Activated CD4-positive, alpha-beta T cell treated with anti-CD3 and anti-CD28 coated beads, Interleukin-10, Interleukin-2, amounts not matched to agents 100 ng/mL and 50 ng/mL, durations not matched to agents 16 hours and 8 hours (primary cell): ENCODE results near the gene JAG1.

Source experiments
- DNase-seq: peaks from one replicate; pipeline ENCODE4 v3.0.0-alpha.2; 2020

The JAG1 gene

DNA sequence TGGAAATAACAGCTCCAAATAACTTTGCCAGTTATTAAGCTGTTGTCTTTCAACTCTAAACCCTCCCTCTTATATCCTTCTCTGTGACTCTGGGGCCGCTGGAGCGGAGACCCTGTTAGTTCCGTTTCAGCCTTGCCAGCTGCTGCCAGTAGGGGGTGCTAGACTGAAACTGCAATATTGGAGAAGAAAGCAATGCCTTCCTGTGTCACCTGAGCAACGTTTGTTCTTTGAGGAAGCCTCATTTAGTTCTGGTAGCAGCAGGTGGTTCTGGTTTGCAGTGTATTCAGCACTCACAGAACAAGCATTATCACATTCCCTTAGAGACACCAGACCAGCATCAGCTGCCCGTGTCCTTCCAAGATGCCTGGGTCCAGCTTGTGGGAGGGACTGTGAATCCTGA, 22.9 kb upstream of the JAG1 start:
- DNase-seq, result peak; percentile 26

DNA sequence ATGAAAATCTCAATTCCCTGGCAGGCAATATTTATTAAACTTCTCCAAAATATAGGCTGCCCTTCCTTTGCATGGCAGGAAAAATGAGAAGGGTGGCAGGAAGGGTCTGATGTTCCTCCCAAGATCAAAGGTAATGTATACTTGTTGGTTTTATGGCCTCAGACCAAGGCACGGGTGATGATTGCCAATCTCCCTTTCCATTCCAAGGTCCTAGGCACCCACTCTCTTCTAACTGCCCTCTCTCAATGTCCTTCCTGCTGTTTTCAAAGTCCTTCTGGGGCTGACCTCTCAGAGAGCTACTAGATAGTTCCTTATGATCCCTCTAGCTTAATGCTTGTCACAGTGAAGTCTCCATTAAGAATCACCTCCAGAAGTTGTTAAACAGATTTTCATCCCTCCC, 15.6 kb upstream of the JAG1 start:
- DNase-seq, result no peak

DNA sequence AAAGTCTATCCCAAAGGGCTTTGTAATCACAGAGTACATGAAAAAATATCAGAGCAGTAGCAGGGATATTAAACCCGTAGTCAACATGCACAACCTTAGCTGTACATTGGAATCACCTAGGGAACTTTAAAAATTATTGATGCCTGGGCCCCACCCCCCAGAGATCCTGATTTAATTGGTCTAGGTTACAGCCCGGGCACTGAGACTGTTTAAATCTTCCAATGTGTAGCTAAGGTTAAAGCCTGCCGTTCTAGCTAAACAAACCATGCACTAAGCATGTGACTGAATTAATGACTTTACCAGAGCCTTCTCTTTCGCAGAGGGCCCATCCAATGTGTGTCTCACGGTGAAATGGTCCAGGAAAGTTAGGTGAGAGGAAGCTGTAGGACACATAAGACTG, 14.1 kb upstream of the JAG1 start:
- DNase-seq, result no peak

GRCh38 chr20:10686356-10687133, 12.7 kb upstream of the JAG1 start:
- DNase-seq, result no peak

DNA sequence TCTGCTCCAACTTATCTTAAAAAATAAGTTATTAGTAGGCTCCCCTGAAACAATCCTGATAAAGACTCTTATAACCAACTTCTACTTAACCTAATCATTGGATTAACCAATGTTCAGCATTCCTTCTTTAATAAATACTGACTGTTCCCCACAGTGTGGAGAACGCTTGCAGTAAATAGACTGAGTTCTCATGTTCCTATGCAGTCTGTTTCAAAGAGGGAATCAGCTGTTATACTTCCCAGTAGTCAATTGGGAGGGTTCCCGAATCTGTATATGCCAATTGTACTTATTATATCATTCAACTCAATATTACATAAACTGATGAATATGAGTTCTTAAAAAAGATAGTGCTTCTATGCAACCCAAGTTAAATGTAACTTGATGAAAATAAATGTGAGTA, 9.7 kb upstream of the JAG1 start:
- no peak for DNase-seq

- no peak for DNase-seq
These were observed 9.1 kb upstream of the JAG1 start for GRCh38 chr20:10682939-10683338.

DNA sequence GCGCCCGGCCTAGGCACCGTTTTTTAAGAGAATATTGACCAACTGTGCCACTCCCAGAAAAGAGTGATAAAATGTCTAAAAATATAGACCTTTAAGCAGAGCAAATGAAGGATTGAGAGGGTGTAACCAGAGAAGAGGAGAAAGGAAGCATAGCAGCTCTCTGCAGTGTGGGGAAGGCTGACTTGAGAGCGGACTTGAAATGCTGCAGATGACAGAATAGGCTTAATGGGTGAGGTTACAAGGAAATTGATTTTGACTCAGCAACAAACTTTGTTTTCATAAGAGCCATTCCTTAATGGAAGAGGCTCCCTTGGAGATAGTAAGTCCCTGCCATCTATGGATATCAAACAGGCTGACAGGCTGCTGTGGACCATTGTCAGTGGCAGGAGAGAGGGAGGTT, 7.7 kb upstream of the JAG1 start:
- no peak for DNase-seq

DNA sequence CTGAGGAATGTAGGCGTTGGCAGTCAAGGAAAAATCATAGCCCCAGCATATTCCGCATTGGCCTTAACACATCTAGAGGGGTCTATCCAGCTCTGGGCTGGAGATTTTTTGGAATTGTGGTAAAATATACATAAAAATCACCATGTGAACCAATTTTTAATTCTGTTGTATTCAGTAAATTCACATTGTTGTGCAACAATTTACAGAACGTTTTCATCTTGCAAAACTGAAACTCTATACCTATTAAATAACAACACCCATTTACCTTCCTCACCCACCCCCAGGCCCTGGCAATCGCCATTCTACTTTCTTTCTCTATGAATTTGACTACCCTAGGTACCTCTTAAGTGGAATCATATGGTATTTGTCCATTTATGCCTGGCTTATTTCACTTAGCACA, 6.8 kb upstream of the JAG1 start:
- DNase-seq, result no peak

- DNase-seq, result no peak
These were observed 5.5 kb upstream of the JAG1 start for GRCh38 chr20:10679269-10679668.

DNA sequence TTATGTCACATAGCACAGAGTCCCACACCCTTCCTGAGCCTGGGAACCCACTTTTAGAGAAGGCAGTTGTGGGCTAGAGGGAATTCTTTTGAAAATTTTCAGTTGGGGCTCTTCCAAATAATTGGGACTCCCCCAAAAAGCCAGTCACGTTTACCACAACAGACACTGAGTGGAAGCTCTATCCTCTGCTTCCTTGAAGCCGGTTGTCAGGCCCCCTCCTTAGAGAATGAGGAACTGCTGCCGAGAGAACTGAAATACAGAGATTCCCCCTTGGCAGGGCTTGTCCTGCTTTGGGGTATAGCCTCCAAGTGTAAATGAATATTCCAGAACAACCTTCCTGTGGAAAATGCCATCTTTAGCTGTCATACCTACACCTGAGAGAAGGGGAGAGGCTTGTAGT, 2.7 kb upstream of the JAG1 start:
- DNase-seq, result no peak

- no peak for DNase-seq
These were observed 1.6 kb upstream of the JAG1 start for GRCh38 chr20:10675450-10675848.

- peak; percentile 58 for DNase-seq
These were observed 1.1 kb upstream of the JAG1 start for GRCh38 chr20:10674684-10675449.

- no peak for DNase-seq
These were observed 490 bp downstream of the JAG1 start for GRCh38 chr20:10673176-10673841.

DNA sequence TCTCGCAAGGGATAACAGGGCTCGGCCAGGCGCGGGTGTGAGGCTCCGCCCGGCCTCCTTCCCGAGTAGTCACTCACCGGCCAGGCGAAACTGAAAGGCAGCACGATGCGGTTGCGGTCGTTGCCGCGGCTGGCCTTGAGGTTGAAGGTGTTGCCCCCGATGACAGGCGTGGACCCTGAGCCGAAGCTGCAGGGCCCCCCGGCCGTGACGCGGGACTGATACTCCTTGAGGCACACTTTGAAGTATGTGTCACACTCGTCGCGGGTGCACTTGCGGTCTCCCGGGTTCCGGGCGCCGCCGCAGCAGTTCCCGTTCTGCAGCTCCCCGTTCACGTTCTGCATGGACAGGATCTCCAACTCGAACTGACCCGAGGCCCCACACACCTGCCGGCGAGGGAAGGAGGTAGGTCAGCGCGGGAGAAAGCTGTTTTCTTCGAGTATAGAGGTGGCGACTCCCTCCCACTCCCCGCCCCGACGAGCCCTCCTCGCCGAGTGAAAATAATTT, 1.1 kb downstream of the JAG1 start:
- DNase-seq, result peak; percentile 56

DNA sequence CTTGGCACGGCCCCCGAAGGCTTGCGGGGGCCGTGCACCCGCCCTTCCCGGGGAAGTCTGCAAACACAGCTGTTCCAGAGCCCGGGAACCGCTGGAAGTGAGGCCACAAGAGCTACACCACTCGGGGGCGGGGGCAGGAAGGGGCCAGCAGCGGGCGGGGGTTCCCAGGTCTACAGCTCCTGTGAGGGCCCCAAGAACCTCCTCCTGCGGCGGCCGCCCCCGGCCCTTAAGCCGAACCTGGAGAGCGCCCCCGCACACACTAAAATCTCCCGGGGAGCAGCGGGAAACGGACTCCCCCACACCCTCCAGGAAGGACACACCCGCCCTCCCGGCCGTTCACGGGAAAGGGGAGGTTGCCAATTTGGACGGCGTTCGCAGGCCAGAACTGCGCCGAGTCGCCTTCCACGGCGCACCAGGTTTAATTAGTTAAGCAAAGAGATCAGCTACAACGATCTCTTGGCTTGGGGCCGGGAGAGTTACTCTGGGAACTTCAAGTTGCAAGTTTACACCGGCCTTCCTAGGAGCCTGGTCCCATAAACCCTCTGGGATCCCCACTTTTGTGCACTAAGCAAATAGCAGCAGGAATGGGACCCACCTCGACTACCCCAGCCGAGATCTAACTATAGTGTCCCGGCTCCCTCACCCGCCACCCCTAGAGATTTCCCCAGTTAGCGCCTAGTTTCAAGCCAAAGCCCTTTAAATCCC, 1.7 kb downstream of the JAG1 start:
- DNase-seq, result peak; percentile 12

DNA sequence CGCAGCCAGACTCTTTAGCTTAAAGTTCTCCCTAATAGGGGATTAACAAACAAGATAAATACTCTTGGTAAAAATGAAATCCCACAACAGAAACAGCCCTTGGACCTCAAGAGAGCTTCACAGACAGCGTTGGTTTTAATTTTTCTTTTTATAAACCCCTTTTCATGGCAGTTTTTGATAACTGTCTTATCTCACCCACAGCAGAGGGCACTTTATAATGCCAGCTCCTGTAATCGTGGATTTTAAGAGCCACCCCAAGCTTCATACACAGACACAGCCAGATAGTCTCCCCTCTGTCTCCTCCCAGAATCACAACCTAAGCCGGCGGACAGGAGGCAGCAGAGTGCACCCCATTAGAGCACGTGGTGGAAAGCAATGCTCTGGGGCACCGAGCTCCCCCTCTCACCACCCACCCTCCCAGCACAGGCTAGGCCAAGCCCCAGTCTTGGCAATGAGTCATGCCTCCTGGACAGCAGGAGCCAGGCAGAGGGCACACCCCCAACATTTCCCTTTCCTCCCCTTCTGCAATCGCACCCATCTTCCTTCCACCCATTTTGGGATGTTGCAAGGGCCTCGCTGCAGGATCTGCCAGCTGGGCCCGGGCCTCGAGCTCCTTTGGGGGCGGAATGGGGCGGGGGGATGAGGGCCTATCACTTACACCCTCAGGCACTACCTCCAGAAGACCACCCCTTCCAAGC, 2.4 kb downstream of the JAG1 start:
- DNase-seq, result peak; percentile 49

GRCh38 chr20:10670501-10671220, 3.1 kb downstream of the JAG1 start:
- DNase-seq, result no peak

DNA sequence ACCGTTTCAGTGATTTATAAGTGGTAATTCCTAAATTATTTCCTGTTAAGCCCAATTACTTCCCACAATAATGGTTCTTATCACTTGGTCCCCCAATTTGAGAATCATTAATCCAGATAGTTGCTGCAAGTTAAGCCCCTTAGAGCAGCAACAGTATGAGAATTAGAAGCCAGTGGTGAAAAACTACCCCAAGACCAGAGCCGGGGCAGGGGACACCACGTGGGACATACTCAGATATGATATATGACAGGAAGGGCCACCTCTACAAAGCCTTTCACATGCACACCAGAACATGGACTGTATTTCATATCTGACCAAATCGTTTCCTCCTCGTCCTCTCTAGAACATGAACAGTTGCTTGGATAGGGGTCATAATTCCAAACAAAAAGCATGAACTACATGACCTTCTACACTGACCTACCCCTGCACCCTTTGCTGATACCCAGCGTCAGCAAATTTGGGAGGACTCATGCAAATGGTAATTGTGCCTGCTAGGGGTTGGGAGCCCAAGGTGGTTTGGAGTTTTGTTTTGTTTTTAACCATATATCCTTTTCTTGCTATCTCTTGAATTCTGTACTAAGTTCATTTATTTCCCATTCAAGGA, 3.9 kb downstream of the JAG1 start:
- no peak for DNase-seq

DNA sequence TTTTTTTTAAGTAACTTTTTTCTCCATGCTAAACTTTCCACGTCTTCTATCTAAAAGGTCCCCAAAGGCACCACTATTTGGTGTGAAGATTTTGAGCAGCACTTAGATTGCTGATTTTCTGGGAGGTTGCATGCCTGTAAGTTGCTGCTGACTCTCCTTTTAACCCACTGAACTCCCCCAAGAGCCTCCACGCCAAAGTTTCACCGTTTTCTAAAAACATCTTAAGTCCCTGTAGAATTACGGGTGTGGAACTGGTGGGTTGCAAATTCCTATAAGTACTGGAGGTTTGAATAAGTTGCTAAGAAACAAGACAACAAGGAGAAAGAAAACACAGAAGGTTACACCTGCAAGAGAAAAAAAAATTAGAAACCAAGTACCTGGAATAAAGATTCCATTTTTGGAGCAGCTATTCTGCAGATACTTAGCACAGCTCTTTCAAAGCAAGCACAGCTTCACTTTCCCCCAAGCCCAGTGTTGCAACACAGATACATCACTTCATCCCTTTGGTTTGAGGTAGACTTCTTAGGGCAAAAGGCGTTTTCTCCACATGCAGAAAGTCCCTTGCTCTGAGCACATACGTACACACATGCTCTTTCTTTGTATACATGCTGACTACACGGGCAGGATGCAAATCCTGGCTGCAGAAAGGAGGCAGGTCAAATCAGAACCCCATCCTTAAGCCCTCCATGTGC, 5.0 kb downstream of the JAG1 start:
- DNase-seq, result no peak

- DNase-seq, result no peak
These were observed 6.1 kb downstream of the JAG1 start for GRCh38 chr20:10667560-10668167.
